ENCODE data around the gene FOCAD.

DNA sequence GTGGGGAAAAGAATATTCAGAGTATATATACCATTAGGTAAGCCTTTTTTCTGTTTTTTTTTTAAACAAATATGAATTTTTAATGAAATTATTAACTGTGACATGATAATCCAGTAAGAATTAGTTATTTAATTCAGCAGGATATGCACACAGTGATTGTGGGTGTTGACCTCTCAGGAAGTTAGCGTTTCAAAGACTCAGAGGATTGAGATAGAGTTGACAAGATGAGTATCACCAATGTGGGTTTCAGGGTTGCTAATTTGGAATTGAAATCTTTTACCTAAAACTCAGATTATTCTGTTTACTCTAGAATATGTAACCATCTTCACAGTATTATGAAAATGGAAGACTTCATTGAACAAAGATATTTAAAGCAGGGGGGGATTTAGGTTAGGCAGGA, 56.2 kb downstream of the FOCAD start:
- TF ChIP-seq CTCF (IDR thresholded peaks at IDR 0.05; ENCODE audit: low read depth, low read length, poor library complexity, severe bottlenecking) (no peak), EZH2phosphoT487 (IDR thresholded peaks at IDR 0.05; ENCODE audit: borderline replicate concordance, low read length) (no peak)

Data from DOHH2 (cell line).